Glutamatergic neuron (in vitro differentiated cells): Measurements from ENCODE around the gene PAQR4. TPM values are rescaled to one million over a fixed set of nuclear protein-coding genes. Genes with fewer than 3 reads are reported as not detected.

Experiments used
- DNase-seq: peaks from one replicate; pipeline ENCODE4 v3.0.0; 2022
- H3K27ac Mint-ChIP-seq: one replicate; pipeline ENCODE4 v1.8.0; 2020; ENCODE audit warnings: mild to moderate bottlenecking, mixed read lengths, inconsistent platforms; ENCODE audit not compliant: unreplicated experiment
- H3K27me3 Mint-ChIP-seq: one replicate; pipeline ENCODE4 v1.8.0; 2020; ENCODE audit warnings: mild to moderate bottlenecking, moderate library complexity, mixed read lengths, inconsistent platforms; ENCODE audit not compliant: unreplicated experiment
- H3K36me3 Mint-ChIP-seq: one replicate; pipeline ENCODE4 v1.8.0; 2020; ENCODE audit warnings: mild to moderate bottlenecking, mixed read lengths, inconsistent platforms; ENCODE audit not compliant: unreplicated experiment
- H3K4me1 Mint-ChIP-seq: one replicate; pipeline ENCODE4 v1.8.0; 2020; ENCODE audit warnings: mild to moderate bottlenecking, low read depth, mixed read lengths, inconsistent platforms; ENCODE audit not compliant: unreplicated experiment
- H3K4me3 Mint-ChIP-seq: one replicate; pipeline ENCODE4 v1.8.0; 2020; ENCODE audit warnings: mild to moderate bottlenecking, mixed read lengths, inconsistent platforms; ENCODE audit not compliant: unreplicated experiment
- H3K9me3 Mint-ChIP-seq: one replicate; pipeline ENCODE4 v1.8.0; 2020; ENCODE audit warnings: mild to moderate bottlenecking, moderate library complexity, mixed read lengths, inconsistent platforms; ENCODE audit not compliant: unreplicated experiment
- CTCF ChIP-seq: fragments of 200-600 bp; sonication (generic); IDR thresholded peaks from one replicate; pipeline ENCODE4 v1.5.0; 2021; ENCODE audit not compliant: partially characterized antibody, unreplicated experiment
- total RNA-seq: library from RNA; stranded (reverse); fragmentation: NEBNext Ultra II Directional; extraction: Animal tissue kit (Norgen Biotek cat#: 25700); gene quantifications from one replicate; pipeline ENCODE4 v1.2.1, GENCODE V29; 2021; ENCODE audit not compliant: unreplicated experiment

PAQR4 gene
- total RNA-seq, 1 donor from 2014 or later = 69.1 TPM

GRCh38 chr16:2967721-2968161 lies 1.4 kb upstream of the PAQR4 start:
- H3K9me3 Mint-ChIP-seq = peaks cover 4% of the 10 kb centered on the region
- DNase-seq = peak; percentile 43
- H3K36me3 Mint-ChIP-seq = no peaks in the 10 kb centered on the region
- no peak for TF ChIP-seq CTCF
- peak overlapping the region; percentile 83 for H3K4me3 Mint-ChIP-seq
- peaks cover 11% of the 10 kb centered on the region for H3K4me1 Mint-ChIP-seq
- peaks cover 9% of the 10 kb centered on the region for H3K27me3 Mint-ChIP-seq
- H3K27ac Mint-ChIP-seq = peak overlapping the region; percentile 88

GRCh38 chr16:2968368-2968737 lies 795 bp upstream of the PAQR4 start:
- H3K9me3 Mint-ChIP-seq = peaks cover 4% of the 10 kb centered on the region
- H3K36me3 Mint-ChIP-seq = no peaks in the 10 kb centered on the region
- H3K27ac Mint-ChIP-seq = peak overlapping the region; percentile 88
- DNase-seq = peak; percentile 51
- TF ChIP-seq CTCF = no peak
- peaks cover 11% of the 10 kb centered on the region for H3K4me1 Mint-ChIP-seq
- peaks cover 9% of the 10 kb centered on the region for H3K27me3 Mint-ChIP-seq
- peak overlapping the region; percentile 83 for H3K4me3 Mint-ChIP-seq

- DNase-seq = peak; percentile 79
- peaks cover 9% of the 10 kb centered on the region for H3K27me3 Mint-ChIP-seq
- peaks cover 11% of the 10 kb centered on the region for H3K4me1 Mint-ChIP-seq
- no peaks in the 10 kb centered on the region for H3K36me3 Mint-ChIP-seq
- peak; percentile 55 for TF ChIP-seq CTCF
- peaks cover 4% of the 10 kb centered on the region for H3K9me3 Mint-ChIP-seq
- H3K27ac Mint-ChIP-seq = no peak overlapping the region
- peak overlapping the region; percentile 78 for H3K4me3 Mint-ChIP-seq
These were observed 685 bp downstream of the PAQR4 start for GRCh38 chr16:2969545-2970521.

GRCh38 chr16:2970563-2970962 lies 1.4 kb downstream of the PAQR4 start:
- Mint-ChIP-seq H3K36me3 (no peaks in the 10 kb centered on the region), H3K9me3 (peaks cover 4% of the 10 kb centered on the region), H3K27me3 (peaks cover 8% of the 10 kb centered on the region), H3K4me1 (peaks cover 11% of the 10 kb centered on the region), H3K4me3 (peak overlapping the region; percentile 78), H3K27ac (no peak overlapping the region)
- no peak for DNase-seq
- no peak for TF ChIP-seq CTCF
